ENCODE data around the gene IPO11. TPM values are rescaled to one million over a fixed set of nuclear protein-coding genes. Genes with fewer than 3 reads are reported as not detected.

Gene IPO11
- total and polyA plus RNA-seq, 2 of the 13 experiments (the other 11 are each of a cell fraction or from before 2014, with no cell fraction given) = 13.9 to 24.4 TPM

- H3K27me3 ChIP-seq (ENCODE audit: control insufficient read depth in 1 of 2, insufficient read depth in 2 of 2, low read length in 2 of 2) = no peaks in the 10 kb centered on the region
- ATAC-seq = no peak
- no TSS peak for BruUV-seq (replicated peaks)
- DNase-seq (ENCODE audit: low spot score) = no peak
- H3K9ac ChIP-seq (ENCODE audit: insufficient read depth, low read depth, low read length) = no peak overlapping the region
- intact Hi-C loops (cut with micrococcal nuclease; ENCODE audit: unreplicated experiment) = no loop called here
- H3K4me1 ChIP-seq (ENCODE audit: insufficient read depth, low read length) = no peaks in the 10 kb centered on the region
- H4K20me1 ChIP-seq (ENCODE audit: insufficient read depth, low read length) = no peaks in the 10 kb centered on the region
- no peak overlapping the region for H3K4me3 ChIP-seq (replicated peaks in 1 of 3; ENCODE audit: insufficient read depth in 1 of 3, low read depth in 2 of 3, low read length in 3 of 3)
- in situ Hi-C loops (cut with HindIII; ENCODE audit: extremely low pct_ligation_motif_present, low pct_unique_long_range_greater_than_20kb) = no loop called here
- H3K79me2 ChIP-seq (ENCODE audit: insufficient read depth, low read length) = no peaks in the 10 kb centered on the region
- TF ChIP-seq ZBTB46 (CRISPR knock-in tag; IDR thresholded peaks at IDR 0.05; ENCODE audit: borderline replicate concordance) (no peak), CSRNP2 (CRISPR knock-in tag; conservative IDR thresholded peaks at IDR 0.05; ENCODE audit: low read depth) (no peak), NFKB2 (CRISPR knock-in tag; IDR thresholded peaks at IDR 0.05; ENCODE audit: borderline replicate concordance) (no peak), ZNF18 (CRISPR knock-in tag; IDR thresholded peaks at IDR 0.05; ENCODE audit: insufficient replicate concordance) (no peak), HDAC1 (CRISPR knock-in tag; IDR thresholded peaks at IDR 0.05) (no peak)
- H3K9me3 ChIP-seq (ENCODE audit: low read length) = no peaks in the 10 kb centered on the region
- POLR2A ChIA-PET = no interaction called here
- peaks cover 0 to 7% of the 10 kb centered on the region in 2 experiments; a peak in 3 of 5 replicates for H3K36me3 ChIP-seq (replicated peaks in 1 of 2; ENCODE audit: control insufficient read depth in 1 of 2, insufficient read depth in 2 of 2, low read length in 2 of 2)
- H3K4me2 ChIP-seq (ENCODE audit: low read depth, low read length) = no peak overlapping the region
- FAIRE-seq = no peak
- 100% methylated on average over 1 of the region's 1 CpG for WGBS (ENCODE audit: low lambda C conversion rate)
- no peak overlapping the region for H3K27ac ChIP-seq (ENCODE audit: extremely low read length, insufficient read depth, low read length)
- H2AFZ ChIP-seq (ENCODE audit: low read length) = no peak overlapping the region
- CTCF ChIA-PET (ENCODE audit: low intra/inter-chr PET ratio, low total read pairs) = no interaction called here
These were observed 162.9 kb downstream of the IPO11 start for GRCh38 chr5:62575489-62575888.

Data from HepG2 (cell line).